ENCODE data around the gene ENO2. TPM values are rescaled to one million over a fixed set of nuclear protein-coding genes. Genes with fewer than 3 reads are reported as not detected.

Gene ENO2
- polyA plus RNA-seq, 1 of the 3 experiments (the other 2 are of a cell fraction), result 50.6 TPM

DNA sequence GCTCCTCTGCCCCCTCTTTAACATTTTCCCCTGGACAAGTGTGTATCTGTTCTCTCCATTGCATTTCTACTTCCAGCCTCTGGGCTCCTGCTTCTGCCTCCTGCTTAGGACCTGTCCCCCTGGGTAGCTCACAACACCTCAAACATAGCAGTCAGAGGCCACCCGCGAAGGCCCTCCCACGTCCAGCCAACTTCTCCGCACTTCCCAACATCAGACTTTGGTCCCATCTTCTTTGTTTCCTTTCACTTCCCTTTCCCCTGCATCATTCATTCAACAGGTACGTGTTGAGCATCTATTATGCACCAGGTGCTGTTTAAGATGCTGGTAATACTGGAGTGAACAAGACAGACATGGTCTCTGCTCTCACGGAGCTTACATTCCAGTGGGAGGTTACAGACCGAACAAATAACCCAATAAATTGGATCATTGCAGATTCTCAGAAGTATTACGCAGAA, 32.6 kb downstream of the ENO2 start:
- Histone ChIP-seq H3K36me3 (replicated peaks in 1 of 2; ENCODE audit: control insufficient read depth in 1 of 2, insufficient read depth in 2 of 2, low read length in 1 of 2) (peaks cover 3 to 5% of the 10 kb centered on the region in 2 experiments), H3K9me2 (no peaks in the 10 kb centered on the region), H3K27ac (ENCODE audit: low read depth in 2 of 2, low read length in 1 of 2) (no peak overlapping the region), H3F3A (replicated peaks; ENCODE audit: insufficient read depth) (peaks cover 30% of the 10 kb centered on the region), H4K20me1 (ENCODE audit: insufficient read depth) (no peaks in the 10 kb centered on the region), H3K9me3 (no peaks in the 10 kb centered on the region), H3K4me1 (ENCODE audit: control insufficient read depth in 1 of 2, insufficient read depth in 2 of 2, low read depth in 1 of 2, low read length in 1 of 2) (peaks cover 6 to 13% of the 10 kb centered on the region in 2 experiments; a peak in 3 of 4 replicates), H2AFZ (ENCODE audit: low read depth) (no peak overlapping the region), H3K27me3 (ENCODE audit: insufficient read depth) (no peaks in the 10 kb centered on the region), H3K4me3 (ENCODE audit: low read depth in 2 of 2, low read length in 1 of 2) (no peak overlapping the region), H3K79me2 (ENCODE audit: insufficient read depth) (peaks cover 10% of the 10 kb centered on the region; the same call in 1 of the 2 replicates), H3K4me2 (no peak overlapping the region), H3K9ac (no peak overlapping the region)
- ChIA-PET POLR2A (interaction anchor here (4.5 to 4.6 kb wide), 2 partner anchors 17 to 20 kb away, joined by 62 to 82 read pairs; partner anchors contain the start of gene ATN1), CTCF (interaction anchor here (1.7 to 6.5 kb wide), 5 partner anchors 9 to 166 kb away, joined by 4 to 114 read pairs (median 10); no protein-coding TSS in a partner anchor)
- no peak for DNase-seq
- TF ChIP-seq TAF1 (IDR thresholded peaks at IDR 0.05; ENCODE audit: borderline replicate concordance, low read depth, low read length) (no peak), MXI1 (IDR thresholded peaks at IDR 0.05; ENCODE audit: low read depth, low read length) (no peak), CHD2 (IDR thresholded peaks at IDR 0.05; ENCODE audit: low read length, partially characterized antibody) (no peak), TCF12 (IDR thresholded peaks at IDR 0.05) (no peak), SMC3 (IDR thresholded peaks at IDR 0.05; ENCODE audit: low read depth, low read length) (no peak), GABPA (IDR thresholded peaks at IDR 0.05; ENCODE audit: low read depth) (no peak), JUND (IDR thresholded peaks at IDR 0.05) (no peak), MEF2A (IDR thresholded peaks at IDR 0.05; ENCODE audit: borderline replicate concordance, low read depth) (no peak), NFIC (IDR thresholded peaks at IDR 0.05; ENCODE audit: borderline replicate concordance) (no peak), EZH2phosphoT487 (IDR thresholded peaks at IDR 0.05; ENCODE audit: borderline replicate concordance, low read depth) (no peak), FOXJ3 (CRISPR knock-in tag; IDR thresholded peaks at IDR 0.05) (no peak)
- TF ChIP-seq, protein P1, sequence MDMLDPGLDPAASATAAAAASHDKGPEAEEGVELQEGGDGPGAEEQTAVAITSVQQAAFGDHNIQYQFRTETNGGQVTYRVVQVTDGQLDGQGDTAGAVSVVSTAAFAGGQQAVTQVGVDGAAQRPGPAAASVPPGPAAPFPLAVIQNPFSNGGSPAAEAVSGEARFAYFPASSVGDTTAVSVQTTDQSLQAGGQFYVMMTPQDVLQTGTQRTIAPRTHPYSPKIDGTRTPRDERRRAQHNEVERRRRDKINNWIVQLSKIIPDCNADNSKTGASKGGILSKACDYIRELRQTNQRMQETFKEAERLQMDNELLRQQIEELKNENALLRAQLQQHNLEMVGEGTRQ (IDR thresholded peaks at IDR 0.05; ENCODE audit: borderline replicate concordance, low read depth, low read length), result no peak
- TF ChIP-seq, protein P2, sequence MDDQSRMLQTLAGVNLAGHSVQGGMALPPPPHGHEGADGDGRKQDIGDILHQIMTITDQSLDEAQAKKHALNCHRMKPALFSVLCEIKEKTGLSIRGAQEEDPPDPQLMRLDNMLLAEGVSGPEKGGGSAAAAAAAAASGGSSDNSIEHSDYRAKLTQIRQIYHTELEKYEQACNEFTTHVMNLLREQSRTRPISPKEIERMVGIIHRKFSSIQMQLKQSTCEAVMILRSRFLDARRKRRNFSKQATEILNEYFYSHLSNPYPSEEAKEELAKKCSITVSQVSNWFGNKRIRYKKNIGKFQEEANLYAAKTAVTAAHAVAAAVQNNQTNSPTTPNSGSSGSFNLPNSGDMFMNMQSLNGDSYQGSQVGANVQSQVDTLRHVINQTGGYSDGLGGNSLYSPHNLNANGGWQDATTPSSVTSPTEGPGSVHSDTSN (IDR thresholded peaks at IDR 0.05), result no peak
- TF ChIP-seq, protein P3, sequence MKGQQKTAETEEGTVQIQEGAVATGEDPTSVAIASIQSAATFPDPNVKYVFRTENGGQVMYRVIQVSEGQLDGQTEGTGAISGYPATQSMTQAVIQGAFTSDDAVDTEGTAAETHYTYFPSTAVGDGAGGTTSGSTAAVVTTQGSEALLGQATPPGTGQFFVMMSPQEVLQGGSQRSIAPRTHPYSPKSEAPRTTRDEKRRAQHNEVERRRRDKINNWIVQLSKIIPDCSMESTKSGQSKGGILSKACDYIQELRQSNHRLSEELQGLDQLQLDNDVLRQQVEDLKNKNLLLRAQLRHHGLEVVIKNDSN (IDR thresholded peaks at IDR 0.05; ENCODE audit: borderline replicate concordance, low read depth), result no peak
- TF ChIP-seq, protein P4, sequence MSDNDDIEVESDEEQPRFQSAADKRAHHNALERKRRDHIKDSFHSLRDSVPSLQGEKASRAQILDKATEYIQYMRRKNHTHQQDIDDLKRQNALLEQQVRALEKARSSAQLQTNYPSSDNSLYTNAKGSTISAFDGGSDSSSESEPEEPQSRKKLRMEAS (IDR thresholded peaks at IDR 0.05; ENCODE audit: low read depth), result no peak
- WGBS (ENCODE audit: low lambda C conversion rate), result 81% methylated on average over 8 of the region's 8 CpGs

All from SK-N-SH (cell line).